Measurements from ENCODE around the gene PLSCR2.
"Not testable (repeated sequence)": the region's sequence is repeated elsewhere in the genome, so short reads cannot be mapped to it uniquely, and the experiment has no call there.

Gene PLSCR2

GRCh38 chr3:146469150-146470017 is at the start of gene PLSCR2:
PLSCR2 (minus strand) TSS chr3:146469561; CDS start chr3:146459904, 9,657 bp downstream.
- peak in 28 of 51 donors; percentile 2 to 50 (median 22) for DNase-seq

- no peak for DNase-seq
Measured at GRCh38 chr3:146517684-146518435, 48.5 kb upstream of the PLSCR2 start.

DNA sequence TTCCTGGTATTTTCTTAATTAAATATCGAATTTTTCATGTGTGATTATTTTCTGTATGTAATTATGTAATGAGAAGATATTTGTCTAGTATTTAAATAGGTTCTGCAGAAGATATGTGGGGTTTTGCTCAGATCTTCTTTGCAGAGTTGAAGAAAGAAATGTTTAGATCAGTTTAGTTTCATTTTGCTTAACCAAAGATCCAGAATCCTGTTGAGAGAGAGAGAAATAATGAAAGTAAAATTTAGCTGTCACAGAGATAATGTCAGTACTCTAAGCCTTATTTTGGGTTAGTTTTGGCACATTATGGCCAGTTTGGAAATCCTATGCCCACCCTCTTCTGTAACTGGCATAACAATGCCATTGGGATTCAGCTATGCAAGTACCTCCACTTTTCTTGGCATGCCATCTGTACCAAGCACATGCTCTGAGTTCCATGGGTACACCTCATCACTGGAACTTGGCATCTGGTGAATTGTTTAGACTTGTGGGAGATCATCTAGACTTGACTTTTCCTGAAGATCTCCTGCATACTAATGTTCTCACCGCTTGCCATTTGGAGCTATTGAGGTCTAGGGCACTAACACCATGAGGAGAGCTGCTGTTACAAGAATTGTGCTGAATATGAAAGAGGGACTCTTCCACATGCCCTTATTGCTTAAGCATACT is 44.2 kb upstream of the PLSCR2 start:
- DNase-seq, result no peak

- no peak for DNase-seq
Measured at GRCh38 chr3:146511402-146512134, 42.2 kb upstream of the PLSCR2 start.

- no peak for DNase-seq
Measured at GRCh38 chr3:146507331-146508120, 38.2 kb upstream of the PLSCR2 start.

DNA sequence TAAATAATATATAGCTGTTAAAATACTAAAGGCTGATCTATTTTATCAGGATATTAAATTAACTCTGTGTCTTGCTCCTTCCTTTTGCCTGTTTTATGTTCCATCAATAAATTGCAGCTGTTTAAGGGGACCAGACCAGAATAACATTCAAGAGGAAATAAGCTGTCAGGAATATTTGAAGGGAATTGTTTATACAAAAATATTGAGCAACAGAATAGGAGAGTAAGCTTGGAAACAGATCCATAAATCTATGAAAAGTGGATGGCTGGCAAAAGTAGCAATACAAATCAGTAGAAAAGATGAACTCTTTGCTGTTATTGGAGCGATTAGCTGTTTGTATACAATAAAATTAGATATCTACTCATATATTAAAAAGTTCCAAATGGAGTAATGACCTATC is 36.2 kb upstream of the PLSCR2 start:
- no peak for DNase-seq

- no peak for DNase-seq
Measured at GRCh38 chr3:146504498-146505197, 35.3 kb upstream of the PLSCR2 start.

- DNase-seq, result no peak
Measured at GRCh38 chr3:146503461-146504202, 34.3 kb upstream of the PLSCR2 start.

GRCh38 chr3:146502887-146503460 is 33.6 kb upstream of the PLSCR2 start:
- DNase-seq, result no peak

DNA sequence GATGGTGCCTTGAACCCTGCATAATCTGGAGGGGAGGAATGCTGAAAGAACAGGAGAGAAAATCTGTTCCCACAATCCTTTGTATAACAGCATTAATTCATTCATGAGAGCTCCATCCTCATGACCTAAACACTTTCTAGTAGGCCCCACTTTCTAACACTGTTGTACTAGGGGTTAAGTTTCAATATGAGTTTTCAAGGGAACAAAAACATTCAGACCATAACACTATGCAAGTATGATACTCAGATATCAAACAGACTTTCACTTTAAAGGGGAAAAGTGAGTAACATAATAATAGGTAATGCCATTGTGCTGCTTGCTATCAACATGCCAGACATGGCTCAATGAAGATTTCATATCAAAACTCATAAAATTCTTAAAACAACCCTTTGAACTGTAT is 32.4 kb upstream of the PLSCR2 start:
- no peak for DNase-seq

- no peak for DNase-seq
Measured at GRCh38 chr3:146499701-146500100, 30.3 kb upstream of the PLSCR2 start.

DNA sequence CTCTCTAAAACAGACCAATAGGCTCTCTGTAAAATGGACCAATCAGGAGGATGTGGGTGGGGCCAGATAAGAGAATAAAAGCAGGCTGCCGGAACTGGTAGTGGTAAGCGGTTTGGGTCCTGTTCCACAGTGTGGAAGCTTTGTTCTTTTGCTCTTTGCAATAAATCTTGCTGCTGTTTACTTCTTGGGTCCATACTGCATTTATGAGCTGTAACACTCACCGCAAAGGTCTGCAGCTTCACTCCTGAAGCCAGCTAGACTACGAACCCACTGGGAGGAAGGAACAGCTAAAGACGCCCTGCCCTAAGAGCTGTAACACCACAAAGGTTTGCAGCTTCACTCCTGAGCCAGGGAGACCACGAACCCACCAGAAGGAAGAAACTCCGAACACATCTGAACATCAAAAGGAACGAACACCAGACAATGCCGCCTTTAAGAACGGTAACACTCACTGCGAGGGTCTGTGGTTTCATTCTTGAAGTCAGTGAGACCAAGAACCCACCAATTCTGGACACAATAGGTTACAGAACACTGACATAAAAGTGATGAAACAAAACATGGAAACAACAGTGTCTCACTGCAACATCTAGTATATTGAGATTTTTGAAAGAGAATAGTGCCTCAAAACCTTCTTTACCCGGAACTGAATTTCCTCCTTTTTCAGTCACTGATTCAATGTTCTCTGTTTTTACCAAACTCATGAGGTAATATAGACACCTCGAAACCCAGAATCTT is 28.8 kb upstream of the PLSCR2 start:
- DNase-seq, result no peak

GRCh38 chr3:146497145-146497843 is 27.9 kb upstream of the PLSCR2 start:
- not testable (repeated sequence) for DNase-seq

DNA sequence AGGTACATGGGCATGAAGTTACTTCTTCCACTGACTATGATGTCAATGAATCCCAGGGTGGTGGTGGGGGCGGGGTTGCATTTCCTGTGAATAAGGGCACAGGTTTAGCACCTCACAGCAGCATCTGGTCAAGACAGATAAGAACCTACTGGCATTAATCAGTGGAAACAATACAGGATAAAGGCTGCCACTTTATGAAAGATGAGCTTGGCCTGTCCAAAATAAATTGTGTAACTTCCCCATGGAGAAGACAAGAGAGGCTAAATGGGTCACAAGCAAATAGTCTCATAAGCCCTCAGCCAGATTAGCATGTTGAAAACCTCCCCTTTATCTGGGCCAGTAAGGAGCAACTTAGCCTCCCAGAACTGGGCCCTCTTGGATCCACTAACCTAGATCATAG is 27.4 kb upstream of the PLSCR2 start:
- no peak for DNase-seq

DNA sequence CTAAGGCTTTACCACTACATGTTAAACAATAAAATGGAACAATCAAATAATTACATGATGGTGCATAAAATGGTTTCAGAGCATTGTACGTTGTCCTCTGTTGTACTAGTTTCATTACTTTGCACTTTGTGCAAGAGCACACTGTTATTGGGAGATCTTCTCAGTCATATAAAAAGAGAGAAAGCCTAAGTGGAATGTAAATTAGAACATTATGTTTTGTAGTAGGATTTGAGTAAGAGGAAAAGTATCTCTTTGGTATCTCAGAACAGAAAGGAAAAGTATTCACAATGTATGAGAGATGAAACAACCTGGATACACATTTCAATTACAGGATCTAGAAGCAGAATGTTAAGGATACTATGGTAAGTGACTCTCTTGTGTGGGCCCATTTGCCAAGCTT is 26.9 kb upstream of the PLSCR2 start:
- no peak for DNase-seq

DNA sequence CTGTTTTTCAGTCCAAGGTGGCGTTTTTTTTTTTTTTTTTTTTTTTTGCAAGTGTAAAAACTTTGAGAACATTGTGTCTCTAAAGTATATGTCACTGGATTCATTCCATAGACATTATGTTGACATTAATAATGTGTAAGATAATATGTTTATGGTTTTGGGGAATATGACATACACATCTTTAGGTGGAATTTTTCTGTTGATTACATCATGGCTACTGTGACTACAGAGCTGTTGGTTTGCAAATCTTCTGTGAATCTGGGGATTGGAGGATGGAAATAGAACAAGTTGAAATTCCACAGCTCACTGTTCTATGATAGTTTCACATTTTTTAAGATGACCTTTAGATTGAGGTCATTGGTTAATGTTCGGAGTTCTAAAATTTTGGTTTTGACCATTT is 24.4 kb upstream of the PLSCR2 start:
- DNase-seq, result no peak

GRCh38 chr3:146493221-146493620 is 23.9 kb upstream of the PLSCR2 start:
- no peak for DNase-seq
